Ishikawa (cell line): ENCODE results near the gene CAMK2N1.
A peak's percentile ranks its signal among the peaks of the same experiment; 100 is the strongest.

Experiments
- CEBPB ChIP-seq: IDR thresholded peaks from 2 replicates; pipeline ENCODE4 v1.6.1; 2012
- CREB1 ChIP-seq: IDR thresholded peaks from 2 replicates; pipeline ENCODE4 v1.6.1; 2012; ENCODE audit warnings: low read depth
- EGR1 ChIP-seq: IDR thresholded peaks from 2 replicates; pipeline ENCODE4 v1.6.1; 2012
- EP300 ChIP-seq: IDR thresholded peaks from 2 replicates; pipeline ENCODE4 v1.6.1; 2012; ENCODE audit warnings: borderline replicate concordance
- FOXM1 ChIP-seq: IDR thresholded peaks from 2 replicates; pipeline ENCODE4 v1.6.1; 2012; ENCODE audit warnings: low read depth, borderline replicate concordance
- NFIC ChIP-seq: IDR thresholded peaks from 2 replicates; pipeline ENCODE4 v1.6.1; 2012
- RAD21 ChIP-seq: IDR thresholded peaks from 2 replicates; pipeline ENCODE4 v1.6.1; 2012; ENCODE audit warnings: low read depth
- TAF1 ChIP-seq: IDR thresholded peaks from 2 replicates; pipeline ENCODE4 v1.6.1; 2012; ENCODE audit warnings: low read depth, mild to moderate bottlenecking
- TCF12 ChIP-seq: IDR thresholded peaks from 2 replicates; pipeline ENCODE4 v1.6.1; 2012; ENCODE audit warnings: low read depth
- TEAD4 ChIP-seq: IDR thresholded peaks from 2 replicates; pipeline ENCODE4 v1.6.1; 2012
- YY1 ChIP-seq: IDR thresholded peaks from 2 replicates; pipeline ENCODE4 v1.6.1; 2012; ENCODE audit warnings: low read depth
- ZBTB7A ChIP-seq: IDR thresholded peaks from 2 replicates; pipeline ENCODE4 v1.6.1; 2012; ENCODE audit warnings: low read depth
- TF ChIP-seq, protein P1 (sequence below): IDR thresholded peaks from 2 replicates; pipeline ENCODE4 v1.6.1; 2012; ENCODE audit warnings: low read depth, mild to moderate bottlenecking
- TF ChIP-seq, protein P2 (sequence below): IDR thresholded peaks from 2 replicates; pipeline ENCODE4 v1.6.1; 2012
- TF ChIP-seq, protein P3 (sequence below): IDR thresholded peaks from 2 replicates; pipeline ENCODE4 v1.6.1; 2012

CAMK2N1 gene

DNA sequence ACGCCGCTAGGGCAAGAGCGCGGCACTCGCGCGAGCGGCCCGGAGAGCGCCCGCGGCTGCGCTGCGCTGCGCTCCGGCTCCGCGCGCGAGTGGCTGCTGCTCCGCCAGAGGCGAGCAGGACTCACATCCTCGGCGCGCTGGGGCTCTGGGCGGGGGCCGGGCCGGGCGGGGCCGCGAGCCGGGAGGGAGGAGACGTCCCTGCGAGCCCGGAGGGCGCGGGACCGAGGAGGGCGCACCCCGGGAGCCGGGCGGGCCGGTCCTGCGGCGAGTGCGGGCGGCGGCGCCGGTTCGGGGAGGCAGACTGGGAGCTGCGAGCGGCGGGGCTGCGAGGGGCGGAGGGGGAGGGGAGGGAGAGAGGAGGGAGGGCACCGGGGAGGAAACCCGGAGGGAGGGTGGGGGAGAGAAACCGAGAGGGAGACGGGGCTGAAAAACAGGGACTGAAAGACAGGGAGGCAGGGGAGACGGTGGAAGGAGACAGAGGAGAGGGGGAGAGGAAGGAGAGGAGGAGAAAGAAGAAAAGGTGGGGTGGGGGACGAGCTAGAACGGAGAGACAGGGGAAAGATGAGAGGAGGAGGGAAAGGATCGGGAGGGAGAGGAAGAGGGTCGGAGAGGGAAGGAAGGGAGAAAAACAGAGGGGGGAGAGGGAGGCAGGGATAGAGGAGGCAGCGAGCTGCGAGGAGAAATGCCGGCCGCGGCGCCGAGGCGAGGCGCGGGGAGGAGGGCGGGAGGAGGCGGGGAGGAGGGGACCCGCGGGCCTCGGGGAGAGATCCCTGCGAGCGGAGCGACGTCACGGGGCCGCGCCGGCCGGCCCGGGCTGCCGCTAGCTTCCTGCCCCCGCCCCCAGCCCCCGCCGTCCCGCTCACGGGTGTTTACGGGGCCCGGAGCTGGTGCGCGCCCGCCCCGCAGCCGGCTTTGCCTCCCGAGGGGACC, at the start of gene CAMK2N1:
Gene CAMK2N1 (minus strand): TSS at position 684 of the 930 bp plus-strand sequence. CDS start 831 bp downstream, outside the sequence.
- TF ChIP-seq ZBTB7A (0 out of 2 replicates have a peak, but pooled peaks have one; percentile 36), TEAD4 (no peak)

DNA sequence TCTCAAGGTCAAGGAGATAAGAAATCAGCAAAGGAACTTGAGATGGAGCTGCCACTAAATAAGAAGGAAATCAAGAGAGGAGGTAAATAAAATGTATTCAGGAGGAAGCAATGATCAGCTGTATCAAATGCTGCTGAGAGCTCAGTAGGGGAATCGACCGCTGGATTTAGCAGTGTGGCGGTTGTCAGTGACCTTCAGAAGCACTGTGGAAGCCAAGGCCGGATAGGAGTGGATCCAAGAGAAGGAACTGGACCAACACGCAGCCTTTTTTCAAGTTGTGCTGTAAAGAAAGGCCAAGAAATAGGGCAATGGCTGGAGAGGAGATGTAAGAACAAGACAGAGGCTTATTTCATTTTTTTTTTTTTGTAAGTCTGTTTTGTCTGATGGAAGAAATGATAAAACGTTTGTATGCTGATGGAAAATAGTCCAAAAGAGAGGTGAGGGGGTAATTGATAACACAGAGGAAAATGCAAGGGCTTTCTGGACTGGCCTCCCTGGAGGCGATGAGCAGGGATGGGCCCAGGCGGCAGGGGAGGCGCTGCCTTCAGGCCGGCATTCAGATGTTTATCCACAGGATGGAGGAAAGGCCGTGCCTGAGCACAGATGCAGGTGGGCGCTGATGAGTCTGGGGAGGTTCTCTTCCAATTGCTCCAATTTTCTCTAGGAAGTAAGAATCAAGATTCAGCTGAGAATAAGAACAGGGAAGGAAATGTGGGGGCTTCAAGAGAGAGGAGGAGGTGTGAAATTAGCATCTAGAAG, 48.8 kb upstream of the CAMK2N1 start:
- TF ChIP-seq YY1, result no peak
- TF ChIP-seq EGR1, result no peak
- no peak for TF ChIP-seq CEBPB
- TF ChIP-seq, protein P1, sequence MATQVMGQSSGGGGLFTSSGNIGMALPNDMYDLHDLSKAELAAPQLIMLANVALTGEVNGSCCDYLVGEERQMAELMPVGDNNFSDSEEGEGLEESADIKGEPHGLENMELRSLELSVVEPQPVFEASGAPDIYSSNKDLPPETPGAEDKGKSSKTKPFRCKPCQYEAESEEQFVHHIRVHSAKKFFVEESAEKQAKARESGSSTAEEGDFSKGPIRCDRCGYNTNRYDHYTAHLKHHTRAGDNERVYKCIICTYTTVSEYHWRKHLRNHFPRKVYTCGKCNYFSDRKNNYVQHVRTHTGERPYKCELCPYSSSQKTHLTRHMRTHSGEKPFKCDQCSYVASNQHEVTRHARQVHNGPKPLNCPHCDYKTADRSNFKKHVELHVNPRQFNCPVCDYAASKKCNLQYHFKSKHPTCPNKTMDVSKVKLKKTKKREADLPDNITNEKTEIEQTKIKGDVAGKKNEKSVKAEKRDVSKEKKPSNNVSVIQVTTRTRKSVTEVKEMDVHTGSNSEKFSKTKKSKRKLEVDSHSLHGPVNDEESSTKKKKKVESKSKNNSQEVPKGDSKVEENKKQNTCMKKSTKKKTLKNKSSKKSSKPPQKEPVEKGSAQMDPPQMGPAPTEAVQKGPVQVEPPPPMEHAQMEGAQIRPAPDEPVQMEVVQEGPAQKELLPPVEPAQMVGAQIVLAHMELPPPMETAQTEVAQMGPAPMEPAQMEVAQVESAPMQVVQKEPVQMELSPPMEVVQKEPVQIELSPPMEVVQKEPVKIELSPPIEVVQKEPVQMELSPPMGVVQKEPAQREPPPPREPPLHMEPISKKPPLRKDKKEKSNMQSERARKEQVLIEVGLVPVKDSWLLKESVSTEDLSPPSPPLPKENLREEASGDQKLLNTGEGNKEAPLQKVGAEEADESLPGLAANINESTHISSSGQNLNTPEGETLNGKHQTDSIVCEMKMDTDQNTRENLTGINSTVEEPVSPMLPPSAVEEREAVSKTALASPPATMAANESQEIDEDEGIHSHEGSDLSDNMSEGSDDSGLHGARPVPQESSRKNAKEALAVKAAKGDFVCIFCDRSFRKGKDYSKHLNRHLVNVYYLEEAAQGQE, result no peak
- no peak for TF ChIP-seq FOXM1
- TF ChIP-seq, protein P2, sequence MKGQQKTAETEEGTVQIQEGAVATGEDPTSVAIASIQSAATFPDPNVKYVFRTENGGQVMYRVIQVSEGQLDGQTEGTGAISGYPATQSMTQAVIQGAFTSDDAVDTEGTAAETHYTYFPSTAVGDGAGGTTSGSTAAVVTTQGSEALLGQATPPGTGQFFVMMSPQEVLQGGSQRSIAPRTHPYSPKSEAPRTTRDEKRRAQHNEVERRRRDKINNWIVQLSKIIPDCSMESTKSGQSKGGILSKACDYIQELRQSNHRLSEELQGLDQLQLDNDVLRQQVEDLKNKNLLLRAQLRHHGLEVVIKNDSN, result no peak
- no peak for TF ChIP-seq TCF12

DNA sequence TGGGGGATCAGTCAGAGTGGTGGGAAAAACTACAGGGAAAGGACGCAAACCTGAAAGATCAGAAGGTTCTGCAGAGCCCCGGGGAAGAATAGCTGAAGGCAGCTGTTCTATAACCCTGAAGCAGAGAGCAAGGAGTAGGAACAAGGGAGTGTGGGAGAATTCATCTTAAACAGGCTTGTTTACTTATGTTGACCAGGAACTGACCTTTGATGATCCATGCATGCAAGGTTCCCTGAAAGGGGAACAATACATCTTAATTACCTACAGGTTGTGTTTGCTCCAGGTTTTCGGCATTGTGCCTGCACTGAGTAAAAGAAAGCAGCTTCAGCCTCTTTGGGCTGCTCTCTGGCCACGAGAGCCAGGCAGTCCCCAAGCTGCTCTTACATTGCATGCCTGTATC, 47.6 kb upstream of the CAMK2N1 start:
- TF ChIP-seq EGR1 (no peak), TAF1 (no peak), NFIC (no peak), RAD21 (no peak), CREB1 (no peak), EP300 (no peak), FOXM1 (no peak), ZBTB7A (no peak)
- TF ChIP-seq, protein P3, sequence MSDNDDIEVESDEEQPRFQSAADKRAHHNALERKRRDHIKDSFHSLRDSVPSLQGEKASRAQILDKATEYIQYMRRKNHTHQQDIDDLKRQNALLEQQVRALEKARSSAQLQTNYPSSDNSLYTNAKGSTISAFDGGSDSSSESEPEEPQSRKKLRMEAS, result no peak

DNA sequence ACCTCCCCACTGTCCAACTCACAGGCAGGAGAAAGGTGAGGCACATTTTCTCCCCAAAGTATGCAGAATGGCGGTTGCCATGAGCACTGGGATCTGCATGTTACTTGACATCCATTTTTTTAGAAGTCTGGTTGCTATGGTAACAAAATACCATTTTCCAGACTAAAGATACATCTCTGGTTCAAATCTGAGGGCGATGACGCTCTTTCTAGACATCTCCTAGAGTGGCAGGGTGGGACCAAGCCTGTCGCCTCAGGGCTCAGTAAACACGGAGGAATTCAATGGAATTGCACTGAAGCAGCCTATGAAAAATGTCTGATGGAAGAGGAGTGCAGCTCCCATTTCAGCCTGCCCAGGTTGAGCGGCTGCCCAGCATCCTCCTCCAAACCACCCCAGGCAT, 44.9 kb upstream of the CAMK2N1 start:
- no peak for TF ChIP-seq EGR1
- no peak for TF ChIP-seq TEAD4
- TF ChIP-seq RAD21, result no peak
- TF ChIP-seq YY1, result no peak
- TF ChIP-seq EP300, result no peak
- no peak for TF ChIP-seq CEBPB
- TF ChIP-seq TCF12, result no peak
- TF ChIP-seq, protein P1, result no peak
- no peak for TF ChIP-seq CREB1
- TF ChIP-seq TAF1, result no peak
- no peak for TF ChIP-seq NFIC
- no peak for TF ChIP-seq ZBTB7A
- TF ChIP-seq, protein P2, result no peak

DNA sequence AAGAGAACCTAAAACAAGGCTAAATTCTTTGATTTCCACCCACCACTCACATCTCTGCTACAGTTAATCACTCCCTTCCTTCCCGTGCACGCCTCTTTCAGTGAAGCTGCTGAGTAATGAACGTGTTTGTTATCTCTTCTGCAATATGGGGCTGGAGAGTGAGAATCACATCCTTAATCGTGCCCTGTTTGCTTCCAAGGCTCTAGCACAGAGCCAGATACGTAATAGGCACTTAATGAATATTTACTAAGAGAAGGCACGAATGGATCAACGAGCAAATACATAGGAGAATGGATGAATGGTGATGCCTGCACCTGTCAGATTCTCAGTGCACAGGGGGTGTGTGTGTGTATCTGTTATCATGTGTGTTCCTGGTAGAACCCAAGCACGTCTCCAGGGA, 44.3 kb upstream of the CAMK2N1 start:
- no peak for TF ChIP-seq TEAD4

DNA sequence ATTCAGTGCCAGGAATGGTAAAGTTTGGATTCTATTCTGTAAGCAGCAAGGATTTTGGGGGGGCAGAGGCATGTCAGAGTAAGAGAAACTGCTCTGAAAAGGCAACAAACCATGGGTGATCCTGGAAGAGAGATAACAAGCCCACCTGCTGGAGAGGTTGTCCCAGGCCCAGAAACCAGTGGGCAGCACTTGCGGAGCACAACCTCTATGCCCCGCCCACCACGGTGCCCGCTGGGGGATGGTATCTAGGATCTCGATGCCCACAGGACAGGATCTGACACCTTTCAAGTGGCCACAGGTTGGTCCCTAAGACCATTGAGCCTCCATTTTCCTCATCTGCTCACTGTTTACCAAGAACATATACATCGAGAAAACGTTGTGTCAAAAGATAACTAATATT, 42.2 kb upstream of the CAMK2N1 start:
- TF ChIP-seq EGR1 (no peak), RAD21 (no peak), ZBTB7A (no peak), FOXM1 (no peak), EP300 (no peak), TAF1 (no peak), TEAD4 (no peak), YY1 (no peak), CREB1 (no peak), TCF12 (no peak), CEBPB (no peak)
- TF ChIP-seq, protein P1, result no peak
- TF ChIP-seq, protein P2, result no peak
